DND-41 (cell line): Measurements from ENCODE around the gene WFDC6.

Experiments used
- EZH2 ChIP-seq: IDR thresholded peaks from 3 replicates; pipeline ENCODE4 v1.6.1; 2012; ENCODE audit warnings: borderline replicate concordance, low read depth, mild to moderate bottlenecking, moderate library complexity, low read length, inconsistent platforms; ENCODE audit not compliant: severe bottlenecking
- TF ChIP-seq, protein P1 (sequence below): IDR thresholded peaks from 2 replicates; pipeline ENCODE4 v1.5.1; 2012; ENCODE audit warnings: borderline replicate concordance, low read length, moderate library complexity, mild to moderate bottlenecking; ENCODE audit not compliant: poor library complexity, severe bottlenecking; ENCODE audit errors: extremely low read depth

DNA sequence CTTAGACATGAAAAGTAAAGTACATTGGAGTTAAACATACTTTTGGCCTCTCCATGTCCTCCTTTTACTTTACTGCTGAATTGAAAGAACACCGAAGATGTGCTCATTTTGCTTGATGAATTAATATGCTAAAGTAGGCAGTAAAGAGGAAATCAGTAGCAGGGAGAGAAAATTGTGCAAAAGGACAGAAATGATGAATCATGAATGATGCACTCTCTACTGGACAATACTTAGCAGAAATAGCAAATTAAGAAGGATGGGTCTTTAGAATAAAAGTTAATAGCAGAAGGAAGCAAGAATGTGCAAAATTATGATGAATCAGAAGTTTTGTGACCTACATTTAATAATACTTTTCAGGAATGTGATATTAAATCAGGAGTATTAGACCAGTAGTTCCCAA is 15.5 kb downstream of the WFDC6 start:
- TF ChIP-seq, protein P1, sequence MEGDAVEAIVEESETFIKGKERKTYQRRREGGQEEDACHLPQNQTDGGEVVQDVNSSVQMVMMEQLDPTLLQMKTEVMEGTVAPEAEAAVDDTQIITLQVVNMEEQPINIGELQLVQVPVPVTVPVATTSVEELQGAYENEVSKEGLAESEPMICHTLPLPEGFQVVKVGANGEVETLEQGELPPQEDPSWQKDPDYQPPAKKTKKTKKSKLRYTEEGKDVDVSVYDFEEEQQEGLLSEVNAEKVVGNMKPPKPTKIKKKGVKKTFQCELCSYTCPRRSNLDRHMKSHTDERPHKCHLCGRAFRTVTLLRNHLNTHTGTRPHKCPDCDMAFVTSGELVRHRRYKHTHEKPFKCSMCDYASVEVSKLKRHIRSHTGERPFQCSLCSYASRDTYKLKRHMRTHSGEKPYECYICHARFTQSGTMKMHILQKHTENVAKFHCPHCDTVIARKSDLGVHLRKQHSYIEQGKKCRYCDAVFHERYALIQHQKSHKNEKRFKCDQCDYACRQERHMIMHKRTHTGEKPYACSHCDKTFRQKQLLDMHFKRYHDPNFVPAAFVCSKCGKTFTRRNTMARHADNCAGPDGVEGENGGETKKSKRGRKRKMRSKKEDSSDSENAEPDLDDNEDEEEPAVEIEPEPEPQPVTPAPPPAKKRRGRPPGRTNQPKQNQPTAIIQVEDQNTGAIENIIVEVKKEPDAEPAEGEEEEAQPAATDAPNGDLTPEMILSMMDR = no peak
- no peak for TF ChIP-seq EZH2
